Jurkat, Clone E6-1 (cell line): ENCODE results near the gene PACRG.

Experiments
- DNase-seq: peaks from one replicate; pipeline ENCODE4 v3.0.0-alpha.2; 2011; ENCODE audit warnings: low read depth, low spot score
- H3K4me3 ChIP-seq: 2 replicates; pipeline ENCODE4 v1.5.1; 2011; ENCODE audit warnings: mild to moderate bottlenecking, low read length, control low read depth, moderate library complexity

PACRG gene

DNA sequence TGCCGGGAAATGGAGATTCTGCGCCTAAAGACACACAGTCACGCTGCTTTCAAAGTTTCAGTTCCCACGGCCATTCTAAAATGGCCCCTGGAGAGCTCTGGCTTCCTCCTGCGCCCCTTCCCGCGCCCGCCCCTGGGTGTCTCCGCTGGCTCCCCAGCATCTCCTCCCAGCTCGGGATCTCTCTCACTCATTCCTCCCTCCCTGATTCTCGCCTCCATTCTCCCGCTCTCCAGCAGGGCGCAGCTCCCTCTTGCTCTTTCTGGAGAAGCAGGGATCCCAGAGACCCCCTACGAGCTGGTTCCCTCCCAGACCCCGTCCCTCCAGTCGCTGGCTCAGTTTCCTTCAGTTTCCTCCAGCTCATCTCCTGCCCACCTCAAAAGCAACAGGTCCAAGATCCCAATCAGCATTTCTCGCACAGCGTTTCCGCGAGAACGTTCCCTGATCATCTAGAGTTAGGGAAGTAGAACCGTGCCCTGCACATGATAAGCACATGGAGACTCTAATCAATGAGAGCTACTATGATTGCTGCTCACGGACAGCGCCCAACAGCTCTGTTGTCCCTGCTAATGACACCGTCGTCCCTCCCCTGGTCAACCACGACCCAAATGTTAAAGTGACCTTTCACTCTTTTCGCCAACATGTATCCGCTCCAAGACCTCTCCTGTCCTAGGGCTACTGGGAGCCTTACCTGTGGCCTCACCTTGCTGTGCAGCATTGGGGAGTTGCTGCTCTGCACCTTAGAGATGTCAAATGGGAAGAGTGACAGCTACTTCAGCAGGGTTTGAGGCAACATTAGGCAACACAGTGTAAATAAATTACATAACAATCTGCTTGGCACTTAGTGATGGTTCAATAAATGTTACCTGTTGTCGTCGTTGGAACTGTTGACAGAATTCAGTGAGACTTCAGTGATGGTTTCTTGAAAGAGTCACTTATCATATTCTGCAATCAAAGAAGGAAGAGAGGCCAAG, 468.2 kb downstream of the PACRG start:
- no peak overlapping the region for H3K4me3 ChIP-seq
- no peak for DNase-seq

- no peak for DNase-seq
- no peak overlapping the region for H3K4me3 ChIP-seq
These were observed 470.1 kb downstream of the PACRG start for GRCh38 chr6:163197839-163198238.

- no peak for DNase-seq
- H3K4me3 ChIP-seq = no peak overlapping the region
These were observed 470.6 kb downstream of the PACRG start for GRCh38 chr6:163198396-163198795.

- H3K4me3 ChIP-seq = no peak overlapping the region
- no peak for DNase-seq
These were observed 471.6 kb downstream of the PACRG start for GRCh38 chr6:163199371-163199770.

GRCh38 chr6:163200289-163200688, 472.5 kb downstream of the PACRG start:
- DNase-seq = no peak
- H3K4me3 ChIP-seq = no peak overlapping the region

GRCh38 chr6:163200694-163201093, 472.9 kb downstream of the PACRG start:
- DNase-seq = no peak
- no peak overlapping the region for H3K4me3 ChIP-seq

DNA sequence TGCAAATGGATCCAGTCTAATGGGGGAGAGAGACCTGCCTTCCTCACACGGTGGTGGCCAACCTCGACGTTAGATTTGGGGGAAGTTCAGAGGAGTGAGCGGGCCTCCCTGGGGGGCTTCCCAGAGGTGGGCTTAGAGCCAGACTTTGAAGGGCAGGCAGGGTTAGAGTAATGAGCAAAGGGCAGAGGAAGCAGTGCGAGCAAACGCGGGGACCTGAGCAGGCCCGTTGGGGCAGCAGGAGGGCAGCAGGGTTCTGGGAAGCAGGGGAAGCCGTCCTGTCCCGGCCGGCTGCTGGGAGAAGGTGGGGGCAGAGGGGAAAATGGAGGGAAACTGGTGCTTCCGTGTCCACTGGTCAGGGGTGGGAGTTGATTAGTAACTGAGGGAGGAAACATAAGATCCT, 474.1 kb downstream of the PACRG start:
- no peak for DNase-seq
- no peak overlapping the region for H3K4me3 ChIP-seq

DNA sequence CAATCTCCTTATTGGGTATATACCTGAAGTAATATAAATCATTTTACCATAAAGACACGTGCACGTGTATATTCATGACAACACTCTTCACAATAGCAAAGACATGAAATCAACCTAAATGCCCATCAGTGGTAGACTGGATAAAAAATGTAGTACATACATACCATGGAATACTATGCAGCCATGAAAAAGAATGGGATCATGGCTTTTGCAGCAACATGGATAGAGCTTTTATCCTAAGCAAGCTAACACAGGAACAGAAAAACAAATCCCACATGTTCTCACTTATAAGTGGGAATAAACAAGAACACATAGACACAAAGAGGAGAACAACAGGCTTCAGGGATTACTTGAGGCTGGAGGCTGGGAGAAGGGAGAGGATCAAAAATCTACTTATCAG, 478.4 kb downstream of the PACRG start:
- DNase-seq = no peak
- no peak overlapping the region for H3K4me3 ChIP-seq

- no peak for DNase-seq
- no peak overlapping the region for H3K4me3 ChIP-seq
These were observed 479.9 kb downstream of the PACRG start for GRCh38 chr6:163207431-163208383.

DNA sequence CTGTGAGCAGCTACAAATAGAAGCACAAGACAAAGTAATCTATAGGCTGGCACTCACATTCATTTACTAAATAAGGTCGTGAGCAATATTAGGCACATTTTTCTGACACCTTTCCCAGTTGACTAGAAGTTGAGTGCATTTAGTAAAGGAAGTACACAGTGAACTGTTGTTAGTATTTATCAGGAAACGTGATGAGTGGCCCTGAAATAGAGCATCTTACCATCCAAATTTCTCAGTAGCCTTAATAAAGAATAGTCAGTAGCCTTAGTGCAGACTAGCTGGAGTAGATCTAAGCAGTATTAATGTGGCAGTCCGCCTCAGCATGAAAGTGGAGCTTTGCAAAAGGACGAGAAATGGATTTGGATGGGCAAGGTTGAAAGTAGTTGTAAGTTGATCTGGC, 481.2 kb downstream of the PACRG start:
- no peak for DNase-seq
- no peak overlapping the region for H3K4me3 ChIP-seq

DNA sequence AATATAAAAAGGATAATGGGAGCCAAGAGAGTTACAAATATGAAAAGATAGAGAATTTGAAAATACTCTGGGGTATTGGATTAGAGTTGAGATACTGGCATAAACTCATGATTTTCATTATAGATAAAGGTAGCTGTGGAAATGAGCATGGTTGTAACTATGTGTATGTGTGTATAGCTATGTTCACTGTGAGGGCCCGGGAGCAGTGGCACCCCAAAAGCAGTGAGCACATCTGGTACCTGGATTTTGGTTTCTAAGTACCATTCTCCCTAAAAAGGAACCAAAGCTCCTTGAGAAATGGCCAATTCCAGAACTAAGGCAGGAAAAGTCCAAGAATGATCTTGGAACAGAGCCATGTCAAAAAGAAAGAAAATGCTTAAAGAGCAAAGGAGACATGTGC, 484.3 kb downstream of the PACRG start:
- H3K4me3 ChIP-seq = no peak overlapping the region
- DNase-seq = no peak

- H3K4me3 ChIP-seq = no peak overlapping the region
- DNase-seq = no peak
These were observed 486.5 kb downstream of the PACRG start for GRCh38 chr6:163214259-163214658.

- DNase-seq = no peak
- no peak overlapping the region for H3K4me3 ChIP-seq
These were observed 490.7 kb downstream of the PACRG start for GRCh38 chr6:163218361-163218894.

GRCh38 chr6:163226181-163226835, 498.5 kb downstream of the PACRG start:
- H3K4me3 ChIP-seq = no peak overlapping the region
- DNase-seq = no peak

- H3K4me3 ChIP-seq = no peak overlapping the region
- no peak for DNase-seq
These were observed 499.2 kb downstream of the PACRG start for GRCh38 chr6:163226836-163227485.

DNA sequence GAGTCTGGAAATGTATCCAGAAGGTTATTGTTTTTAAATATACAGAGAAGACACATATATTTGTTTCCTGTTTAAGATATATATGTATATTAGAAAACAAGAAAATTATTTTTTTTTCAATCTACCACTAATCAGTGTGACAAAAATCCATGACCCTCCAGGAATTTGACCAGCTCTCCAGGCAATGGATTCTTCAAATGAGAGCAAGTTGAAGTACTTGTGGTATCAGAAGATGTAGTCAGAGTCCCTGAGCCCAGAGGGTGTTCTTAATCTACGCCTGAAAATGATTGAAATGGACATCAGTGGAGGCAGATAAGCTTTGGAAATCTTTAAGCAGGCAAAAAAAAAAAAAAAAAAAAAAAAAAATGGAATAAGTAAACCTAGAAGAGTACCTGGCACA, 500.3 kb downstream of the PACRG start:
- no peak overlapping the region for H3K4me3 ChIP-seq
- no peak for DNase-seq

DNA sequence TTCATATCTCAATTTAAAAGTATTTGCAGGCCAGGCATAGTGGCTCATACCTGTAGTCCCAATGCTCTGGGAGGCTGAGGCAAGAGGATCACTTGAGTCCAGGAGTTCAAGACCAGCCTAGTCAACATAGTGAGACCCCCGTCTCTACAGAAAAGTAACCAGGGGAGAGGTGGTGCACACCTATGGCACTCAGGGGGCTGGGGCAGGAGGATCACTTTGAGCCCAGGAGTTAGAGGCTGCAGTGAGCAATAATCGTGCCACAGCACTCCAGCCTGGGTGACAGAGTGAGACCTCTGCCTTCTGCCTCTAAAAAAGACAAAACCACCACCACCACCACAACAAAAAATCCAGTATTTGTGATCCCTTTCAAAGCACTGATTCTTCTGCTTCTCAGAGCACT, 501.3 kb downstream of the PACRG start:
- DNase-seq = peak; percentile 54
- no peak overlapping the region for H3K4me3 ChIP-seq

GRCh38 chr6:163230901-163231300, 503.1 kb downstream of the PACRG start:
- no peak overlapping the region for H3K4me3 ChIP-seq
- no peak for DNase-seq
